Loucy (cell line): ENCODE data around the gene RPS6KA4.

Source experiments
- CTCF ChIP-seq: fragments of 200-600 bp; sonication (generic); conservative IDR thresholded peaks from 2 replicates; pipeline ENCODE4 v1.5.1; 2014; ENCODE audit warnings: mild to moderate bottlenecking, antibody characterized with exemption, low read length
- EZH2phosphoT487 ChIP-seq: fragments of 200-600 bp; IDR thresholded peaks from 2 replicates; pipeline ENCODE4 v1.6.1; 2018; ENCODE audit warnings: antibody characterized with exemption, mild to moderate bottlenecking, moderate library complexity, borderline replicate concordance

DNA sequence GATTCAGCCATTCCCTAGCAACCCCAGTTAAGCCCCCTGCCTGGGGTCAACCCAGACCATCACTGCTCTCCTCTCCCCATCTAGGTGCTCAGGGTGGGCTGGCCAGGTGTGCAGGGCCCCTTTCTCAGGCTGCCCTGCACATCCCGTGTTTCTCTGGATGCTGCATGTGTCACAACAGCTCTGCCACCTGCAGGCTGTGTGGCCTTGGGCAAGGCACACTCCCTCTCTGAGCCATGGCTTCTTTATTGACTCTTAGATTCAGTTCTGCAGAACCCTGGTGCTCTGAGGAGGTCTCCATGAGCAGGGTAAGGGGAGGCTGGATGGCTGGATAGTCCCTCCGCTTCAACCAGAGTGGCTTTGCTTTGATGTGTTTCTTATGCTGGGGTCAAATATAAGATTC lies 24.6 kb downstream of the RPS6KA4 start:
- TF ChIP-seq CTCF = no peak
- no peak for TF ChIP-seq EZH2phosphoT487
